ENCODE data around the gene IQGAP1.
"Not testable (repeated sequence)": the region's sequence is repeated elsewhere in the genome, so short reads cannot be mapped to it uniquely, and the experiment has no call there.

IQGAP1 gene

GRCh38 chr15:90489514-90489913 lies 101.5 kb downstream of the IQGAP1 start:
- no peak for DNase-seq (ENCODE audit: low read depth)

DNA sequence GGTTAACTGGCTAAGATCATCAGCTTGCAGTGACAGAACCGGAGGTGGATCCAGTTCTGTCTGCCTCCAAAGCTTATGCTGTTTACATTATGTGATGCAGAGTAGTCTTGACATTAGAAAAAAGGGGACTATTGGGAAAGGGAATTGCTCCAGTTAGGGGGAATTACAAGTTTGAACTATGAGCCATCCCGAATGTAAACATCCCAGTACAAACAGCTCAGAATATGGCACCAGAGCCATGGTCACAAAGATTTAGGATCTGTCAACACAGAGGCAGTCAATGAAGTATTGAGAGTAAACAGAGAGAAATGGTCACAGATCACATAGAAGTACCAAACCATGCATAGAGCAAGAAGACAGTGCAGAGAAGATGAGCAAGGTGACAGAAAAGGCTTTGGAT lies 101.9 kb downstream of the IQGAP1 start:
- DNase-seq (ENCODE audit: low read depth), result no peak

DNA sequence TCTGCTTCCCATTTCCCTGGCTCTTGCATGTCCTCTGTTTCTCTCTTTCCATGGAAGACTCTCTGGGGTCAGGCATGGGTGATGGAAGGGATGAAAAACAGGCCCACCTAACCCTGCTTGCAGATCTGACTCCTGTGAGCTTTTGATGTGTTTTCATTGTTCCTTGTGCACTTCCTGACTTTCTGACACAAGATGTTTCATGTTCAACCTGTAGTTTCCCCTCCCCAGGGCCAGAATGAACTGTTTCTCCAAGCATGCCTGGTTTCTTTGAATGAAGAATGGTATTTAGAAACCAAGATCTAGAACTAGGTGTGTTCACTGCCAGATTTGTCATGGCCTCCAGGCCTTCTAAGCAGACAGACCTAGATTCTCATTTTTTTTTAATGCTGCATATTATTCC lies 105.6 kb downstream of the IQGAP1 start:
- no peak for DNase-seq (ENCODE audit: low read depth)

- no peak for DNase-seq (ENCODE audit: low read depth)
Measured at GRCh38 chr15:90495067-90495466, 107.0 kb downstream of the IQGAP1 start.

GRCh38 chr15:90496791-90497190 lies 108.7 kb downstream of the IQGAP1 start:
- no peak for DNase-seq (ENCODE audit: low read depth)

DNA sequence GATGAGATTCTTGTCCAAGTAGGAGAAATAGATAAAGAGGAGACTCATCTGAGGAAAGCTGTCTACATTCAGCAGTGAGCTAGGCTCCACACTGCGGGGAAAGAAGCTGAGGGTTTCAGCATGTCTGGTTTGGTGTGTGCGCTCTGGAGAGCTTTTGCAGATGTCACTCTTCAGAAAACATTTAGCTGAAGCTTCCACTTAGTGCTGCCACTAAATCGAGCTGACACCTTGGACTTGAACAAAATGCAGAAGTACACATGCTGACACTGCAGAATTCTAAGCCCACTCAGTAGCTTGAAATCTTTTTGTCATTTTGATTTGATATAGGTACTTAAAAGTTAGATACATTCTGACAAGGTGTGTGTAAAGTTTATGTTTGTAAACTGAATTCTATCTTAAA lies 109.3 kb downstream of the IQGAP1 start:
- DNase-seq (ENCODE audit: low read depth), result no peak

DNA sequence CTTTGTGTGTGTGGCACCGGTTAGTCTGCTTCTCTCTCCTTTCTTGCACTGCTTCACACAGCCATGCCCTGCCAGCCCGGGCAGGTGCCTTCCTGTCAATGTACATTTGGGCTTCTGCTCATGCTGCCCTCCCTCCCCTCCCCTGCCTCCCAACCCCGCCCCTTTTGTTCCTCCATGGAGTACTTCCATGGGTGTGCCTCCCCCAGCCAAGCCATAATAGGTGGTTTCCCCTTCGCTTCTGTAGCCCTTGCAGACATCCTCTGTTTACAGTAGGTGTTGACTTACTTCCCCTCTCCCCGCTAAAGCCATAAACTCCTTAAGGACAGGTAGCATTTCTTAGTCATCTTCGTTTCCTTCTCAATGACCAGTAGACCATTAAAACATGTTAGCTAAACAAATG lies 109.9 kb downstream of the IQGAP1 start:
- DNase-seq (ENCODE audit: low read depth), result no peak

DNA sequence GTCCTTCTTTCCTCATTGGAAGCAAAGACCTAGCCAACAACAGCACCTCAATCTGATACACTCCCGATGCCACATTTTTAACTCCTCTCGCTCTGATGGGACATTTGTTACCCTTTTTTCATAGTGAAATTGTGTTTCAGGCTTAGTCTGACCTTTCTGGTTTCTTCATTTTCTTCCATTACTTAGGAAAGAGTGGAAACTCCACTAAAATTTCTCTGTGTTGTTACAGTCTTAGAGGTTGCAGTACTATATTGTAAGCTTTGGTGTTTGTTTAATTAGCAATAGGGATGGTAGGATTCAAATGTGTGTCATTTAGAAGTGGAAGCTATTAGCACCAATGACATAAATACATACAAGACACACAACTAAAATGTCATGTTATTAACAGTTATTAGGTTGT lies 112.1 kb downstream of the IQGAP1 start:
- DNase-seq (ENCODE audit: low read depth), result no peak

GRCh38 chr15:90501898-90502297 lies 113.9 kb downstream of the IQGAP1 start:
- no peak for DNase-seq (ENCODE audit: low read depth)

- not testable (repeated sequence) for DNase-seq (ENCODE audit: low read depth)
Measured at GRCh38 chr15:90510781-90511180, 122.7 kb downstream of the IQGAP1 start.

DNA sequence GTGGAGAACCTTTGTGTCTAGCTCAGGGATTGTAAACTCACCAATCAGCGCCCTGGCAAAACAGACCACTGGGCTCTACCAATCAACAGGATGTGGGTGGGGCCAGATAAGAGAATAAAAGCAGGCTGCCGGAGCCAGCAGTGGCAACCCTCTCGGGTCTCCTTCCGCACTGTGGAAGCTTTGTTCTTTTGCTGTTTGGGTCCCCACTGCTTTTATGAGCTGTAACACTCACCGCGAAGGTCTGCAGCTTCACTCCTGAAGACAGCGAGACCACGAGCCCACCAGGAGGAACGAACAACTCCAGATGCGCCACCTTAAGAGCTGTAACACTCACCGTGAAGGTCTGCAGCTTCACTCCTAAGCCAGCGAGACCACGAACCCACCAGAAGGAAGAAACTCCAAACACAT lies 123.2 kb downstream of the IQGAP1 start:
- DNase-seq (ENCODE audit: low read depth), result not testable (repeated sequence)

DNA sequence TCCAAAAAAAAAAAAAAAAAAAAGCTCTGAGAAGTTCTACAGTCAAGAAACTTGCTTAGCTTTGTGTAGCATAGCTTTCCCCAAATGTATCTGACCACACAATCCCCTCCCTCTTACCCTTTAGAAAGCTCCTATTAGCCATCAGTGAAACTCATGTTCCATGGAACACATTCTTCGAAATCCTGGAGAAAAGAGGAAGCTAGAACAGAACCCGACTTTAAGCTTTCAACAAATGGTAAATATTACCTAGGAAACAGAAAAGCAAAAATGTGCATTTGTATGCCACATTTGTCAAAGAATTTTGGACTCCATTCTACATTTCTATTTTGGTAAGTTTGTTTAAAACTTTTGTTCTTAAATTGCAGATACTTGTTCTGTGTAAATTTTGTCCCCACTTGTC lies 124.2 kb downstream of the IQGAP1 start:
- DNase-seq (ENCODE audit: low read depth), result no peak

GRCh38 chr15:90512981-90513380 lies 124.9 kb downstream of the IQGAP1 start:
- DNase-seq (ENCODE audit: low read depth), result no peak

DNA sequence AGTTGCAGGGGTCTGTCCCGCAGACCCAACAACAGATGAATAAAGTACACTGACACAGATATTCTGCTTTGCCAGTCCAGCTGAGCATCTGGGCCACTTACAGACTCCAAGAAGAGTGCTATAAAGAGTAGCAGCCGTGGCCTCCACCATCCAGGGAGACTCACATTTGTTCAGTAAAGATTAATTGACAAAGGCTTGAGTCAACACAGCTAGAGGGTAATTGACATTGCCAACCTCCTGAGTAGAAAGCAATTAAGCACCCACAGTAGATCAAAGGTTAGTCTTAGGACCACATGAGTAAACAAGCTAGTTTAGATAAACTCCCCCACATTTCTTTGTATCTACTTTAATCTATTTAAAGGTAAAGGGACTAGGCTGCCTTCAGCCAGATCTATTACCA lies 125.4 kb downstream of the IQGAP1 start:
- no peak for DNase-seq (ENCODE audit: low read depth)

GRCh38 chr15:90513893-90514292 lies 125.9 kb downstream of the IQGAP1 start:
- DNase-seq (ENCODE audit: low read depth), result not testable (repeated sequence)

DNA sequence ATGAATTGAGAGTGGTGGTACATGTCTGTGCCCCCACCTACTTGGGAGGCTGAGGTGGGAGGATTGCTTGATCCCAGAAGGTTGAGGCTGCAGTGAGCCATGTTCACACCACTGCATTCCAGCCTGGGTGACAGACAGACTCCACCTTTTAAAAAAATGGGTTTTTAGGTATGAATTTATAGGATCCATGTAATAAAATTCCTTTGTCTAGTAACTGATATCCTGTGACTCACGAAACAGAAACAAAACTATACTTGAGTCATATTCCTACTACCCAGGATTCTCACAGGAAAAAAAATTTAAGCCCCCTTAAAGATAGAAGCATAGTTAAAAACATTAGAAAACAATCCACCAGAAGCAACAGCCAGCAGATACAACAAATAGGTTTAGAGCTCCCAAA lies 131.6 kb downstream of the IQGAP1 start:
- no peak for DNase-seq (ENCODE audit: low read depth)

GRCh38 chr15:90520365-90520764 lies 132.3 kb downstream of the IQGAP1 start:
- no peak for DNase-seq (ENCODE audit: low read depth)

- DNase-seq (ENCODE audit: low read depth), result no peak
Measured at GRCh38 chr15:90523373-90523772, 135.3 kb downstream of the IQGAP1 start.

- not testable (repeated sequence) for DNase-seq (ENCODE audit: low read depth)
Measured at GRCh38 chr15:90524018-90524803, 136.2 kb downstream of the IQGAP1 start.

- DNase-seq (ENCODE audit: low read depth), result no peak
Measured at GRCh38 chr15:90529011-90529370, 140.9 kb downstream of the IQGAP1 start.

- peak; percentile 10 for DNase-seq (ENCODE audit: low read depth)
Measured at GRCh38 chr15:90529371-90530249, 141.6 kb downstream of the IQGAP1 start, which contains the start of gene CRTC3. CRTC3 (plus strand) TSS chr15:90529923; CDS start chr15:90530072, 149 bp downstream.

GRCh38 chr15:90530250-90531051 lies 142.4 kb downstream of the IQGAP1 start:
- DNase-seq (ENCODE audit: low read depth), result peak; percentile 18
